Neural progenitor cell (in vitro differentiated cells): Measurements from ENCODE around the gene CTXN2. TPM values are rescaled to one million over a fixed set of nuclear protein-coding genes. Genes with fewer than 3 reads are reported as not detected.

Experiments
- DNase-seq: peaks from one replicate; pipeline ENCODE4 v3.0.0-alpha.2; 2016; ENCODE audit warnings: low spot score
- H2AFZ ChIP-seq: fragments of 200-600 bp; sonication (generic); replicated peaks from 2 replicates; pipeline ENCODE4 v1.6.1; 2016; ENCODE audit warnings: antibody characterized with exemption
- H3F3A ChIP-seq: fragments of 200-600 bp; sonication (generic); 2 replicates; pipeline ENCODE4 v1.6.1; 2016; ENCODE audit warnings: antibody characterized with exemption, low read depth
- H3K27ac ChIP-seq: fragments of 200-600 bp; sonication (generic); 2 replicates; pipeline ENCODE4 v1.5.1; 2016; ENCODE audit warnings: mild to moderate bottlenecking
- H3K27me3 ChIP-seq: fragments of 200-600 bp; sonication (generic); 2 replicates; pipeline ENCODE4 v1.6.1; 2016; ENCODE audit warnings: mild to moderate bottlenecking, moderate library complexity
- H3K36me3 ChIP-seq: fragments of 200-600 bp; sonication (generic); 2 replicates; pipeline ENCODE4 v1.5.1; 2016
- H3K4me1 ChIP-seq: fragments of 200-600 bp; sonication (generic); 2 replicates; pipeline ENCODE4 v1.6.1; 2016; ENCODE audit warnings: mixed run types
- H3K4me2 ChIP-seq: fragments of 200-600 bp; sonication (generic); 2 replicates; pipeline ENCODE4 v1.6.1; 2016
- H3K4me3 ChIP-seq: fragments of 200-600 bp; sonication (generic); 2 replicates; pipeline ENCODE4 v1.5.1; 2016
- H3K79me2 ChIP-seq: fragments of 200-600 bp; sonication (generic); 2 replicates; pipeline ENCODE4 v1.6.1; 2016; ENCODE audit warnings: low read depth
- H3K9ac ChIP-seq: fragments of 200-600 bp; sonication (generic); 2 replicates; pipeline ENCODE4 v1.6.1; 2016
- H3K9me3 ChIP-seq: fragments of 200-600 bp; sonication (generic); 2 replicates; pipeline ENCODE4 v1.5.1; 2016; ENCODE audit warnings: low read depth
- H4K20me1 ChIP-seq: fragments of 200-600 bp; sonication (generic); 2 replicates; pipeline ENCODE4 v1.6.1; 2016; ENCODE audit warnings: low read depth
- H3K27ac Mint-ChIP-seq: 3 replicates; pipeline ENCODE4 v1.8.0; 2021; ENCODE audit warnings: mixed read lengths
- H3K27me3 Mint-ChIP-seq: 2 replicates; pipeline ENCODE4 v1.8.0; 2022; ENCODE audit warnings: low read depth, mild to moderate bottlenecking, inconsistent platforms, moderate library complexity, mixed read lengths; ENCODE audit not compliant: insufficient read depth
- H3K36me3 Mint-ChIP-seq: 3 replicates; pipeline ENCODE4 v1.8.0; 2021; ENCODE audit warnings: mixed read lengths
- H3K4me1 Mint-ChIP-seq: 3 replicates; pipeline ENCODE4 v1.8.0; 2021; ENCODE audit warnings: mixed read lengths
- H3K4me3 Mint-ChIP-seq: 3 replicates; pipeline ENCODE4 v1.8.0; 2021; ENCODE audit warnings: mild to moderate bottlenecking, moderate library complexity, mixed read lengths
- H3K9me3 Mint-ChIP-seq: 3 replicates; pipeline ENCODE4 v1.8.0; 2020; ENCODE audit warnings: mixed read lengths
- EZH2 ChIP-seq: fragments of 200-600 bp; sonication (generic); IDR thresholded peaks from 2 replicates; pipeline ENCODE4 v1.6.1; 2017; ENCODE audit warnings: antibody characterized with exemption, mild to moderate bottlenecking, moderate library complexity
- EZH2phosphoT487 ChIP-seq: fragments of 200-600 bp; sonication (generic); IDR thresholded peaks from 2 replicates; pipeline ENCODE4 v1.6.1; 2017; ENCODE audit warnings: antibody characterized with exemption
- total RNA-seq: library from RNA; depleted of rRNA; stranded (reverse); fragments of >200 nt; gene quantifications from 2 replicates; pipeline ENCODE4 v1.2.3, GENCODE V29; 2015; ENCODE audit warnings: low replicate concordance
- TF ChIP-seq, protein P1 (sequence below): fragments of 200-600 bp; sonication (generic); IDR thresholded peaks from 2 replicates; pipeline ENCODE4 v1.5.1; 2017; ENCODE audit warnings: antibody characterized with exemption, mild to moderate bottlenecking

Gene CTXN2
- total RNA-seq, 1 donor from 2014 or later, result 0.60 TPM

DNA sequence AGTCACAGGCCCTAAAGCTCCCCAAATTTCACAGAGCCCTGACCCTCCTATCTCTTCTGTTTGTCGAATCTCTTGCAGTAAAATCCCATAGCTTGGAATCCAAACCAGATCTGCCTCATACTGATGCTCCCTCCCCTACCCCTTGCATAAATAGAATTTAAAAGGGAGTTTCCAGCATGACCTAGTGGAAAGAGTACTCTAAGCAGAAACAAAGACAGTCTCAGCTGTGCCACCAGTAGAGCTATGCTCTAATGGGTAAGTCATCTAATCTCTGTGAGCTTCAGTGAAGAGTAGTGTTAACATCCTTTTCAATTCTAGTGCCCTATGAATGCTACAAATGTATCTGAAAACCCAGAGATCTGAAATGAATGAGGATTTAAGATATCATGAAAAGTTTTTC is 10.6 kb downstream of the CTXN2 start:
- DNase-seq, result no peak
- no peak overlapping the region for H3K27ac Mint-ChIP-seq
- no peaks in the 10 kb centered on the region for H3F3A ChIP-seq
- H3K4me3 Mint-ChIP-seq, result no peak overlapping the region
- no peak for TF ChIP-seq EZH2
- H3K36me3 ChIP-seq, result no peaks in the 10 kb centered on the region
- no peaks in the 10 kb centered on the region for H3K9me3 Mint-ChIP-seq
- H3K9ac ChIP-seq, result no peak overlapping the region
- no peak overlapping the region for H3K4me3 ChIP-seq
- no peaks in the 10 kb centered on the region for H3K27me3 ChIP-seq
- no peaks in the 10 kb centered on the region for H3K36me3 Mint-ChIP-seq
- H4K20me1 ChIP-seq, result no peaks in the 10 kb centered on the region
- no peaks in the 10 kb centered on the region for H3K4me1 Mint-ChIP-seq
- H3K4me2 ChIP-seq, result no peak overlapping the region
- H3K9me3 ChIP-seq, result no peaks in the 10 kb centered on the region
- H3K27me3 Mint-ChIP-seq, result peaks cover 2% of the 10 kb centered on the region
- H3K4me1 ChIP-seq, result no peaks in the 10 kb centered on the region
- H3K27ac ChIP-seq, result no peak overlapping the region
- no peak overlapping the region for H2AFZ ChIP-seq
- no peaks in the 10 kb centered on the region for H3K79me2 ChIP-seq

DNA sequence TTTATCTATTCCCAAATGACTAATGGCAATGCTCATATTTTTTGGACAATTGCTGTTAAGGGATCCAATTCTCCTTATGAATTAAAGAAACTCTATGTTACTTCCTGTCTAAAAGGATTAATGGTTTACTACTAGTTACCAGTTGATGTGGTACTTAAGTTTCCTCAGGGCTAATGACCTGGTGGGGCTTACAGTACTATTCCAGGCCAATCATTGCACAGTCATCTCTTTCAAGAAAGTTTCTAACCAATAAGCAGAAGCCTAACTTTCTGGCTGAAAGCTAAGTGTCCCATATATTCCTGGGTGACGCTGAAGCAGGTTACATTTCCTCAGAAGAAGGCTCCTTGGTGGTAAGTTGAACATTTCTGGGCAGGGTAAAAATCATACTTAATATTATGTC is 14.5 kb downstream of the CTXN2 start, which contains the start of gene SLC12A1:
Gene SLC12A1, plus strand, starts transcription at position 322 of the 400 bp plus-strand sequence. CDS start 1,418 bp downstream, outside the sequence.
- Mint-ChIP-seq H3K36me3 (no peaks in the 10 kb centered on the region), H3K27me3 (peaks cover 4% of the 10 kb centered on the region), H3K27ac (no peak within 1 kb of the TSS), H3K9me3 (no peaks in the 10 kb centered on the region), H3K4me3 (no peak within 1 kb of the TSS), H3K4me1 (no peaks in the 10 kb centered on the region)
- Histone ChIP-seq H3K27ac (no peak within 1 kb of the TSS), H3K4me1 (no peaks in the 10 kb centered on the region), H2AFZ (no peak within 1 kb of the TSS), H3K4me3 (no peak within 1 kb of the TSS), H3K4me2 (no peak within 1 kb of the TSS), H3K79me2 (no peaks in the 10 kb centered on the region), H3K27me3 (no peaks in the 10 kb centered on the region), H3K36me3 (no peaks in the 10 kb centered on the region), H3K9ac (no peak within 1 kb of the TSS), H4K20me1 (no peaks in the 10 kb centered on the region), H3F3A (no peaks in the 10 kb centered on the region), H3K9me3 (no peaks in the 10 kb centered on the region)
- no peak for DNase-seq
- TF ChIP-seq EZH2 (no peak), EZH2phosphoT487 (no peak)
- TF ChIP-seq, protein P1, sequence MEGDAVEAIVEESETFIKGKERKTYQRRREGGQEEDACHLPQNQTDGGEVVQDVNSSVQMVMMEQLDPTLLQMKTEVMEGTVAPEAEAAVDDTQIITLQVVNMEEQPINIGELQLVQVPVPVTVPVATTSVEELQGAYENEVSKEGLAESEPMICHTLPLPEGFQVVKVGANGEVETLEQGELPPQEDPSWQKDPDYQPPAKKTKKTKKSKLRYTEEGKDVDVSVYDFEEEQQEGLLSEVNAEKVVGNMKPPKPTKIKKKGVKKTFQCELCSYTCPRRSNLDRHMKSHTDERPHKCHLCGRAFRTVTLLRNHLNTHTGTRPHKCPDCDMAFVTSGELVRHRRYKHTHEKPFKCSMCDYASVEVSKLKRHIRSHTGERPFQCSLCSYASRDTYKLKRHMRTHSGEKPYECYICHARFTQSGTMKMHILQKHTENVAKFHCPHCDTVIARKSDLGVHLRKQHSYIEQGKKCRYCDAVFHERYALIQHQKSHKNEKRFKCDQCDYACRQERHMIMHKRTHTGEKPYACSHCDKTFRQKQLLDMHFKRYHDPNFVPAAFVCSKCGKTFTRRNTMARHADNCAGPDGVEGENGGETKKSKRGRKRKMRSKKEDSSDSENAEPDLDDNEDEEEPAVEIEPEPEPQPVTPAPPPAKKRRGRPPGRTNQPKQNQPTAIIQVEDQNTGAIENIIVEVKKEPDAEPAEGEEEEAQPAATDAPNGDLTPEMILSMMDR, result no peak

DNA sequence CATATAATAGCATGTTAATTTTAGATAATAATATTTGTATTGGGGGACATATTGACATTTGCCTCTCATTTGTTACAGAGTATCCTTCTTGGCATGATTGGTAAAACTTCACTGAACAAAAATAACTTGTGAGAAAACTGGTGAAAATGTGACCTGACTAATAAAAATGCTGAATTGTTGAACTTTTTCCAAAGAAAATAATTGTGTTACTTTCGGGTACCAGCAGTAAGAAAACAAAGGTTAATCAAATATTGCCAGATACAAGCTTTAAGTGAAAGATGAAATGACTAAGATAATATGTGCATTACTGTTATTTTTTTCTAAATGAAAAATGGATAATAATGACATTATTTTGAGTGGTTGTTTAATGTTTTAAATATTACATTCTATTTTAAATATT is 29.8 kb downstream of the CTXN2 start:
- Mint-ChIP-seq H3K9me3 (no peaks in the 10 kb centered on the region), H3K27ac (no peak overlapping the region), H3K27me3 (peaks cover 2% of the 10 kb centered on the region), H3K4me1 (peaks cover 7% of the 10 kb centered on the region), H3K36me3 (no peaks in the 10 kb centered on the region), H3K4me3 (no peak overlapping the region)
- H3K4me3 ChIP-seq, result no peak overlapping the region
- H3K27ac ChIP-seq, result no peak overlapping the region
- H3K9me3 ChIP-seq, result no peaks in the 10 kb centered on the region
- H3K79me2 ChIP-seq, result no peaks in the 10 kb centered on the region
- no peaks in the 10 kb centered on the region for H3F3A ChIP-seq
- no peak overlapping the region for H2AFZ ChIP-seq
- no peak overlapping the region for H3K9ac ChIP-seq
- no peak for DNase-seq
- H3K36me3 ChIP-seq, result no peaks in the 10 kb centered on the region
- H4K20me1 ChIP-seq, result no peaks in the 10 kb centered on the region
- no peaks in the 10 kb centered on the region for H3K27me3 ChIP-seq
- H3K4me1 ChIP-seq, result peaks cover 7% of the 10 kb centered on the region
- TF ChIP-seq, protein P1, result no peak
- TF ChIP-seq EZH2 (no peak), EZH2phosphoT487 (no peak)
- H3K4me2 ChIP-seq, result no peak overlapping the region

DNA sequence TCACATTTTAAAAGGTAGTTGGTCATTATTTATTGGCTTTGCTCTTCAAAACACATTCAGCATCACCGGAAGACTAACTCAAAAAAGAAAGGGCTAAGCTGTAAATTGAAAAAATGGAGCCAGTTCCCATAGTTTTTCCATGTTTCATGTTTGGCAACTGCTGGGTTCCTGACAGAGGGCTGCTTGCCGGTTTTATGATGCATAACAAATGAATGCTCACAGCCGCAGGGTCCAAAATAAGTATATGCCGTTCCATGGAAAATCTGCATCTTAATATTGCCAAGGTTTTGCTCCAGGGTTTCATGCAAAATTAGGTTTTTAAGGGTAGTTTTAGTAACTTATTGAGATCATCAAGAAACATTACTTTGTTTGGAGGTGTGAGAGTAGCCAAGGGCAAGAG is 30.4 kb downstream of the CTXN2 start:
- Mint-ChIP-seq H3K4me3 (no peak overlapping the region), H3K27me3 (peaks cover 2% of the 10 kb centered on the region), H3K9me3 (no peaks in the 10 kb centered on the region), H3K4me1 (peaks cover 9% of the 10 kb centered on the region), H3K36me3 (no peaks in the 10 kb centered on the region), H3K27ac (no peak overlapping the region)
- no peaks in the 10 kb centered on the region for H3K79me2 ChIP-seq
- H3F3A ChIP-seq, result no peaks in the 10 kb centered on the region
- H3K4me2 ChIP-seq, result no peak overlapping the region
- H4K20me1 ChIP-seq, result no peaks in the 10 kb centered on the region
- no peak overlapping the region for H3K4me3 ChIP-seq
- no peaks in the 10 kb centered on the region for H3K27me3 ChIP-seq
- TF ChIP-seq EZH2phosphoT487 (no peak), EZH2 (no peak)
- TF ChIP-seq, protein P1, result no peak
- no peaks in the 10 kb centered on the region for H3K36me3 ChIP-seq
- no peak overlapping the region for H3K9ac ChIP-seq
- H2AFZ ChIP-seq, result no peak overlapping the region
- no peaks in the 10 kb centered on the region for H3K9me3 ChIP-seq
- DNase-seq, result no peak
- H3K27ac ChIP-seq, result no peak overlapping the region
- peaks cover 8% of the 10 kb centered on the region for H3K4me1 ChIP-seq
